Measurements from ENCODE around the gene PAMR1.

The PAMR1 gene

GRCh38 chr11:35511666-35512065, 13.8 kb downstream of the PAMR1 start:
- peak; percentile 60 for DNase-seq (ENCODE audit: low read depth)
- no peak overlapping the region for H3K4me3 ChIP-seq (ENCODE audit: low read depth, low read length)

GRCh38 chr11:35507688-35508087, 17.7 kb downstream of the PAMR1 start:
- no peak overlapping the region for H3K4me3 ChIP-seq (ENCODE audit: low read depth, low read length)
- DNase-seq (ENCODE audit: low read depth), result no peak

DNA sequence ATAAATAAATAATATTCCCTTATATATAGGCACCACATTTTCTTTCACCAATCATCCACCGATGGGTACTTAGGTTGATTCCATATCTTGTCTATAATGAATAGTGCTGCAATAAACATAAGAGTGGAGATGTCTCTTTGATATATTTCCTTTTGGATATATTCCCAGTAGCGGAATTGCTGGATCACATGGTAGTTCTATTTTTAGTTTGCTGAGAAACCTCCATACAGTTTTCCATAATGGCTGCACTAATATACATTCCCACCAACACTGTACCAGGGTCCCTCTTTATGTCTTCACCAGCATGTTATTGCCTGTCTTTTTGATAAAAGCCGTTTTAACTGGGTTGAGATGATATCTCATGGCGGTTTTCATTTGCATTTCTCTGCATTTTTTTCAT, 23.6 kb downstream of the PAMR1 start:
- no peak for DNase-seq (ENCODE audit: low read depth)
- no peak overlapping the region for H3K4me3 ChIP-seq (ENCODE audit: low read depth, low read length)

- no peak for DNase-seq (ENCODE audit: low read depth)
- no peak overlapping the region for H3K4me3 ChIP-seq (ENCODE audit: low read depth, low read length)
Measured at GRCh38 chr11:35500744-35501143, 24.7 kb downstream of the PAMR1 start.

DNA sequence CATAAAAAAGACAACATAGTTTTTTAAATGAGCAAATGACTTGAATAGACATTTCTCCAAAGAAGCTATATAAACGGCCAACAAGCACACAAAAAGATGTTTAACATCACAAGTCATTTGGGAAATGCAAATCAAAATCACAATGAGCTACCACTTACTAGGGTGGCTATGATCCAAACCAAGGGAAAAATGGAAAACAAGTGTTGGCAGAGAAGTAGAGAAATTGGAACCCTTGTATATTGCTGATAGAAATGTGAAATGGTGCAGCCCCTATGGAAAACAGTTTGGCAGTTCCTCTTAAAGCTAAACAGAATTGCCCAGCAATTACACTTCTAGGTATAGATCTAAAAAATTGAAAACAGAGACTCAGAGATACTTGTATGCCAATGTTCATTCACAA, 29.0 kb downstream of the PAMR1 start:
- no peak overlapping the region for H3K4me3 ChIP-seq (ENCODE audit: low read depth, low read length)
- no peak for DNase-seq (ENCODE audit: low read depth)

DNA sequence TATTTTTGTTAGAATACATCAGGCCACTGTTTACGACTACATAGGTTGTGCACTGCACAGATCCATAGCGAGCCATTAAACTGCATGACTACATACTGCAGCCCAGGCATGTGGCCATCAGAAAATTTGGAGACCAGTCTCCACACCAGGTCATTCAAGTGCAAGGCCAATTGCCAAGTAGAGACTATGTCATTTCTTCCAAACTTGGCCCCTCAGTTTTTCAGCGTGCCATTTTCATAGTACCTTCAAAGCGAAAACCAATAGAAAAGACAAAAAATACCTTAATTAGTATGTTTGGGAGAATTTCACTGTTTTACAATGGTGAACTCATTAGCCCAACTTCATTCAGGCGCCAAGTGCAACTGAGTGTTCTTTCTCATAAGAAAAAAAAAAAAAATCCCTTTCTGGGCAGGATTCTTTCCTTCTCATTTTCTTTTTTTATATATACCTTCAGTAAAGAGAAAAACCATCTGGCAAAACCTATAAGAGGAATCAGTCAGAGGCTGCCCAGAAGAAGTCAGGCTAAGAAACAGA, 30.4 kb downstream of the PAMR1 start:
- H3K4me3 ChIP-seq (ENCODE audit: low read depth, low read length), result no peak overlapping the region
- DNase-seq (ENCODE audit: low read depth), result no peak

- no peak overlapping the region for H3K4me3 ChIP-seq (ENCODE audit: low read depth, low read length)
- peak; percentile 69 for DNase-seq (ENCODE audit: low read depth)
Measured at GRCh38 chr11:35491231-35491871, 34.1 kb downstream of the PAMR1 start.

GRCh38 chr11:35488117-35488516, 37.3 kb downstream of the PAMR1 start:
- no peak for DNase-seq (ENCODE audit: low read depth)
- no peak overlapping the region for H3K4me3 ChIP-seq (ENCODE audit: low read depth, low read length)

DNA sequence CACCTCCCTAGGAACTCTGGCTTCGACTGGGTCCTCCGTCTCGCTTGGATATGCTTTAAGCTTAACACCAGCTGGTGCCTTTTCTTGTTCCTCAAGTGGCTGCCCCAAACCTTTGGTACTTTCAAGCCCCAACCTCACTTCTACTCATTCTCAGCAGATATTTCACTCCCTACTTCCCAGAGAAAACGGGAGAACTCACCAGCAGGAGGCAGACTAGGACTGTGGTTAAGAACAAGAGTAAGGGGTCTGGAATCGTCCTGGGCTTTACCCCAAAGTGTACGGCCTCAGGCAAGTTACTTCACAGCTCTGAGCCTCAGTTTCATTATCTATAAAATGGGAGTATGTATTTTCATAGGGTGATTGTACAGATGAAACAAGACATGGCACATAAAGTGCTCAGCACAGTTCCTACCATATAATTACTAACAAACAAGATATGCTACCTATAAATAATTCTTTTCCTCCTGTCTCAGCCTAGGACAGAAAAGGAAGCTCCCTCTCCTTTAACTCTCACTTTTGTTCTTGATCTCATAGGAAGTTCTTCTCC, 37.8 kb downstream of the PAMR1 start:
- no peak for DNase-seq (ENCODE audit: low read depth)
- H3K4me3 ChIP-seq (ENCODE audit: low read depth, low read length), result no peak overlapping the region

- H3K4me3 ChIP-seq (ENCODE audit: low read depth, low read length), result no peak overlapping the region
- no peak for DNase-seq (ENCODE audit: low read depth)
Measured at GRCh38 chr11:35486934-35487333, 38.5 kb downstream of the PAMR1 start.

- no peak overlapping the region for H3K4me3 ChIP-seq (ENCODE audit: low read depth, low read length)
- DNase-seq (ENCODE audit: low read depth), result no peak
Measured at GRCh38 chr11:35486446-35486845, 39.0 kb downstream of the PAMR1 start.

DNA sequence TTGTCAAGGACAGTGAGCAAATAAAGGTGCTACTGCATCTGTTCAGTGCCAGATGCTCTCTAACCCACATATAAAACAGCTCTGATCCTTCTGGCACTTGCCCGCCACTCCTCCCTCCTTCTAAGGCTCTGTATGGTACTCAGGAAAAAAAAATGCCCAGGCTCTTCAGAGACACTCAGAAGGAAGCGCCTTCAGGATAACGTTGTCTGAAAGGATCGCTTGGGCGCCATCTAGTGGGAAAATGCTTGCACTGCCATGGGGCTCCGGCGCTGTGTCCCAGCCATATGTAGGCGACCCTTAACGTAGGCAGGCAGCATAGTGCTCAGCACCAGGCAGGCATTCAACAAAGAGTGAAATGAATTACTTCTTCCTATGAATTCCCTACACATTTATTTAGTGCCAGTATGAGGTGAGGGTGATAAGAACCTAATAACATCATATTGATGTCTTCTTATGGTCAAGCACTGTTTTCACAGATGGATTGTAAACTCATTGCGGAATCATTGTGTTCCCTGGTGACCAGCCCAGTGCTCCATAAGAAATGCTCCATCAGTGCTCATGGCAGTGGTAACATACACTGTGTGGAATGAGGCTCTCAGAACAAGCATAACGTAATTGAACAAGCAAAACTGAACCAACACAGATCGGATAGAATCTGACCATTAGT, 39.6 kb downstream of the PAMR1 start:
- H3K4me3 ChIP-seq (ENCODE audit: low read depth, low read length), result no peak overlapping the region
- DNase-seq (ENCODE audit: low read depth), result no peak

GRCh38 chr11:35484435-35484834, 41.0 kb downstream of the PAMR1 start:
- DNase-seq (ENCODE audit: low read depth), result peak; percentile 54
- H3K4me3 ChIP-seq (ENCODE audit: low read depth, low read length), result no peak overlapping the region

DNA sequence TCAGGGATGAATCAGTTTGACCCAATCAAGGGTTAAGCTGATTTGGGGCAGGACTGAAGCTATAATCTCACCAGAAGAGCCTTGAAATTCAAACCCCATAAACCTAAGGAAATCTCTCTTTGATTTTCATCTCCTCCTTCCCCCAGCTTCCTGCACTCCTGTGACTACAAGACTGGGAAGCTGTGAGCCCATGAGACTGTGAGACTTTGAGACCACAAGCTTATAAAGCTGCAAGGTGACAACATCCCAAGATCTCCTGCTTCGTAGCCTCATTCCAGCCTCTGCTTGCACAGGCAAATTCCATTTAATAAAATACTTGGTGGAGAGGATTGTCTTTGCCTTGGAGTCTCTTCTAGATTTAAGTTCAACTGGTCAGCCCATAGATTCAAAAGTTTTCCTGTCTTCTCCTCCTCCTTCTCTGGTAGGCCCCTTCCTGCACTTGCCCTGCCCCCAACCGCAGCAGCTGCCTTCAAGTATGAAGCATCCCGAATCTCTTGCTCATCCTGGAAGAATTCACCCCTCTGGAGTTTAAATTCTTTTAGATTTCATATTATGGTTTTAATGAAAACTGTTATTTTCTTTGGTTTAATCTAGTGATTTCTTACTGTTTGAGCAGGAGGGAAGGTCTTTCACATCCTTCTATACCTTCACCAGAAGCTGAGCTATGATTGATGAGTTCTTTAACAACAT, 42.1 kb downstream of the PAMR1 start:
- no peak for DNase-seq (ENCODE audit: low read depth)
- no peak overlapping the region for H3K4me3 ChIP-seq (ENCODE audit: low read depth, low read length)

- DNase-seq (ENCODE audit: low read depth), result no peak
- H3K4me3 ChIP-seq (ENCODE audit: low read depth, low read length), result no peak overlapping the region
Measured at GRCh38 chr11:35479731-35480130, 45.7 kb downstream of the PAMR1 start.

DNA sequence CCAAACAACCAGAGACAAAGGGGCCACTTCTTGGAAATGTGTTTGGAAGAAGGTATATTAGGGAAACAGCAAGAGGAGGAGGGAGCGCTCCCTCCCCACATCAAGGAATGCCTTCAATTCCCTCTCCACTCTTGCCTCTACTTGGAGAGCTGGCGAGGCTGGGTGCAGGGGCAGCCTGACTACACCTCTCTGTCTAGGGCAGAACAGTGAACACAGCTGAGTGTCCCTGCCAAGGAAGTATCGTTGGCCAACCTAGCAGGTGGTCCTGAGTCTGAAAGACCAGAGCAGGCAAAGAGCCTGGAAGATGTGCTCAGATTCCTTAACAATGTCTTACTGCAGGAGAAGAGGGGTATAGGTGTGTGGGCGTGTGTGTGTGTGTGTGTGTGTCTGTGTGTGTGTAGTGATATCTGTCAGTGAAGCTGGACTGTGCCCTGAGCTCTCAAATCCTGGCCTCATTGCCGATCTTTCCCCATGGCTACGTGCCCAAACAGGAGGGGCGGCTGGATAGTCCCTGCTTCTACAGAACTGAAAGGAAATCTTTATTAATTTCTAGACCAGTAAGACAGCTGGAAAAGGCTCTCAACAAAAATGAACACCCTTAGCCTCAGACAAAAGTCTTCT, 46.8 kb downstream of the PAMR1 start:
- DNase-seq (ENCODE audit: low read depth), result no peak
- no peak overlapping the region for H3K4me3 ChIP-seq (ENCODE audit: low read depth, low read length)

GRCh38 chr11:35477901-35478300, 47.5 kb downstream of the PAMR1 start:
- no peak overlapping the region for H3K4me3 ChIP-seq (ENCODE audit: low read depth, low read length)
- no peak for DNase-seq (ENCODE audit: low read depth)

GRCh38 chr11:35474688-35475087, 50.7 kb downstream of the PAMR1 start:
- H3K4me3 ChIP-seq (ENCODE audit: low read depth, low read length), result no peak overlapping the region
- DNase-seq (ENCODE audit: low read depth), result no peak

- no peak overlapping the region for H3K4me3 ChIP-seq (ENCODE audit: low read depth, low read length)
- DNase-seq (ENCODE audit: low read depth), result no peak
Measured at GRCh38 chr11:35473795-35474374, 51.5 kb downstream of the PAMR1 start.

GRCh38 chr11:35470616-35471015, 54.8 kb downstream of the PAMR1 start:
- no peak for DNase-seq (ENCODE audit: low read depth)
- no peak overlapping the region for H3K4me3 ChIP-seq (ENCODE audit: low read depth, low read length)
